Activated naive CD4-positive, alpha-beta T cell treated with anti-CD3 and anti-CD28 coated beads for 36 hours (primary cell): Measurements from ENCODE around the gene ATAD1. TPM values are rescaled to one million over a fixed set of nuclear protein-coding genes. Genes with fewer than 3 reads are reported as not detected.
A peak's percentile ranks its signal among the peaks of the same experiment; 100 is the strongest.
"Not testable (repeated sequence)": the region's sequence is repeated elsewhere in the genome, so short reads cannot be mapped to it uniquely, and the experiment has no call there.

ENCODE experiments used
- CTCF ChIA-PET: fragments of 350-600 bp; sonication (Branson Sonifier 250); formaldehyde crosslinking; loops from one replicate; lab custom pipeline; 2021; ENCODE audit warnings: antibody characterized with exemption; lab: Charles Lee
- DNase-seq: peaks from one replicate; pipeline ENCODE4 v3.0.0-alpha.2; 2020
- H3K27ac Mint-ChIP-seq: one replicate; pipeline ENCODE4 v1.8.0; 2021; ENCODE audit warnings: mild to moderate bottlenecking, mixed read lengths
- H3K27me3 Mint-ChIP-seq: one replicate; pipeline ENCODE4 v1.8.0; 2021; ENCODE audit warnings: low read depth, mixed read lengths
- H3K36me3 Mint-ChIP-seq: one replicate; pipeline ENCODE4 v1.8.0; 2021; ENCODE audit warnings: low read depth, mixed read lengths
- H3K4me1 Mint-ChIP-seq: one replicate; pipeline ENCODE4 v1.8.0; 2021; ENCODE audit warnings: low read depth, mixed read lengths
- H3K4me3 Mint-ChIP-seq: one replicate; pipeline ENCODE4 v1.8.0; 2021; ENCODE audit warnings: mild to moderate bottlenecking, moderate library complexity, mixed read lengths
- H3K9me3 Mint-ChIP-seq: one replicate; pipeline ENCODE4 v1.8.0; 2021; ENCODE audit warnings: mixed read lengths
- intact Hi-C: fragments of 100-400 bp; cut with micrococcal nuclease; formaldehyde crosslinking; loops from one replicate; pipeline ENCODE4 v1.15.1; 2023
- total RNA-seq, 2 experiments: library from RNA; stranded (reverse); gene quantifications; one replicate each; pipeline ENCODE4 v1.2.3, GENCODE V29; 2021

Gene ATAD1
- total RNA-seq, 2 experiments from 2014 or later: 47.4 to 53.7 TPM

- intact Hi-C loops: loop anchor here (2.0 kb wide), 1 partner anchor 26 kb away; the partner anchor contains the start of gene ATAD1
- no peak overlapping the region for H3K4me3 Mint-ChIP-seq
- CTCF ChIA-PET: interaction anchor here (1.0 to 1.6 kb wide), 2 partner anchors 14 to 545 kb away, joined by 5 to 6 read pairs; no protein-coding TSS in a partner anchor
- no peak overlapping the region for H3K27ac Mint-ChIP-seq
- H3K4me1 Mint-ChIP-seq: peaks cover 4% of the 10 kb centered on the region
- no peaks in the 10 kb centered on the region for H3K27me3 Mint-ChIP-seq
- DNase-seq: peak; percentile 21
- no peaks in the 10 kb centered on the region for H3K9me3 Mint-ChIP-seq
- H3K36me3 Mint-ChIP-seq: no peaks in the 10 kb centered on the region
Measured at GRCh38 chr10:87844837-87845623, 27.0 kb upstream of the ATAD1 start.

GRCh38 chr10:87843714-87844113 is 25.7 kb upstream of the ATAD1 start:
- no peaks in the 10 kb centered on the region for H3K9me3 Mint-ChIP-seq
- H3K27ac Mint-ChIP-seq: no peak overlapping the region
- no peaks in the 10 kb centered on the region for H3K27me3 Mint-ChIP-seq
- intact Hi-C loops: loop anchor here (2.0 kb wide), 1 partner anchor 25 kb away; the partner anchor contains the start of gene ATAD1
- peaks cover 4% of the 10 kb centered on the region for H3K4me1 Mint-ChIP-seq
- H3K4me3 Mint-ChIP-seq: no peak overlapping the region
- H3K36me3 Mint-ChIP-seq: no peaks in the 10 kb centered on the region
- DNase-seq: no peak
- CTCF ChIA-PET: no interaction called here

- Mint-ChIP-seq H3K27me3 (no peaks in the 10 kb centered on the region), H3K36me3 (no peaks in the 10 kb centered on the region), H3K4me1 (peaks cover 4% of the 10 kb centered on the region), H3K4me3 (no peak overlapping the region), H3K27ac (peak overlapping the region; percentile 37), H3K9me3 (no peaks in the 10 kb centered on the region)
- intact Hi-C loops: no loop called here
- CTCF ChIA-PET: interaction anchor here (0.6 kb wide), 1 partner anchor 817 kb away, joined by 4 read pairs; no protein-coding TSS in a partner anchor
- no peak for DNase-seq
Measured at GRCh38 chr10:87842776-87843497, 24.9 kb upstream of the ATAD1 start.

- DNase-seq: peak; percentile 14
- Mint-ChIP-seq H3K27ac (no peak overlapping the region), H3K27me3 (no peaks in the 10 kb centered on the region), H3K4me3 (no peak overlapping the region), H3K4me1 (peaks cover 4% of the 10 kb centered on the region), H3K36me3 (no peaks in the 10 kb centered on the region), H3K9me3 (no peaks in the 10 kb centered on the region)
- intact Hi-C loops: no loop called here
- CTCF ChIA-PET: no interaction called here
Measured at GRCh38 chr10:87842220-87842641, 24.2 kb upstream of the ATAD1 start.

GRCh38 chr10:87841186-87841585 is 23.2 kb upstream of the ATAD1 start:
- CTCF ChIA-PET: no interaction called here
- H3K27me3 Mint-ChIP-seq: no peaks in the 10 kb centered on the region
- intact Hi-C loops: no loop called here
- no peak for DNase-seq
- no peak overlapping the region for H3K27ac Mint-ChIP-seq
- H3K36me3 Mint-ChIP-seq: peaks cover 2% of the 10 kb centered on the region
- no peaks in the 10 kb centered on the region for H3K9me3 Mint-ChIP-seq
- H3K4me1 Mint-ChIP-seq: peaks cover 4% of the 10 kb centered on the region
- H3K4me3 Mint-ChIP-seq: no peak overlapping the region

- CTCF ChIA-PET: interaction anchor here (1.2 kb wide), 1 partner anchor 12 kb away, joined by 4 read pairs; no protein-coding TSS in a partner anchor
- intact Hi-C loops: no loop called here
- H3K9me3 Mint-ChIP-seq: no peaks in the 10 kb centered on the region
- H3K4me3 Mint-ChIP-seq: no peak overlapping the region
- H3K27ac Mint-ChIP-seq: no peak overlapping the region
- no peaks in the 10 kb centered on the region for H3K27me3 Mint-ChIP-seq
- no peak for DNase-seq
- H3K36me3 Mint-ChIP-seq: peaks cover 2% of the 10 kb centered on the region
- peaks cover 4% of the 10 kb centered on the region for H3K4me1 Mint-ChIP-seq
Measured at GRCh38 chr10:87838650-87839049, 20.6 kb upstream of the ATAD1 start.

GRCh38 chr10:87837445-87837844 is 19.4 kb upstream of the ATAD1 start:
- no peak overlapping the region for H3K27ac Mint-ChIP-seq
- peaks cover 4% of the 10 kb centered on the region for H3K4me1 Mint-ChIP-seq
- no peak for DNase-seq
- H3K4me3 Mint-ChIP-seq: no peak overlapping the region
- intact Hi-C loops: no loop called here
- peaks cover 2% of the 10 kb centered on the region for H3K36me3 Mint-ChIP-seq
- no peaks in the 10 kb centered on the region for H3K27me3 Mint-ChIP-seq
- no peaks in the 10 kb centered on the region for H3K9me3 Mint-ChIP-seq
- CTCF ChIA-PET: no interaction called here

GRCh38 chr10:87836098-87836497 is 18.1 kb upstream of the ATAD1 start:
- Mint-ChIP-seq H3K27me3 (no peaks in the 10 kb centered on the region), H3K9me3 (no peaks in the 10 kb centered on the region), H3K36me3 (peaks cover 2% of the 10 kb centered on the region), H3K4me1 (no peaks in the 10 kb centered on the region), H3K27ac (no peak overlapping the region), H3K4me3 (no peak overlapping the region)
- intact Hi-C loops: no loop called here
- no peak for DNase-seq
- CTCF ChIA-PET: no interaction called here

- Mint-ChIP-seq H3K9me3 (no peaks in the 10 kb centered on the region), H3K27me3 (no peaks in the 10 kb centered on the region), H3K36me3 (no peaks in the 10 kb centered on the region), H3K27ac (no peak overlapping the region), H3K4me3 (no peak overlapping the region), H3K4me1 (peaks cover 30% of the 10 kb centered on the region)
- intact Hi-C loops: loop anchor here (1.0 kb wide), 1 partner anchor 12 kb away; the partner anchor contains the start of gene ATAD1
- CTCF ChIA-PET: interaction anchor here (0.8 kb wide), 1 partner anchor 11 kb away, joined by 5 read pairs; no protein-coding TSS in a partner anchor
- DNase-seq: no peak
Measured at GRCh38 chr10:87829986-87830729, 12.1 kb upstream of the ATAD1 start.

GRCh38 chr10:87829051-87829450 is 11.0 kb upstream of the ATAD1 start:
- peaks cover 30% of the 10 kb centered on the region for H3K4me1 Mint-ChIP-seq
- H3K27ac Mint-ChIP-seq, H3K4me3 Mint-ChIP-seq, intact Hi-C loops, H3K36me3 Mint-ChIP-seq, H3K9me3 Mint-ChIP-seq, H3K27me3 Mint-ChIP-seq, DNase-seq: not testable (repeated sequence)
- CTCF ChIA-PET: interaction anchor here (2.3 kb wide), 1 partner anchor 10 kb away, joined by 14 read pairs; no protein-coding TSS in a partner anchor

- Mint-ChIP-seq H3K27ac (no peak overlapping the region), H3K9me3 (no peaks in the 10 kb centered on the region), H3K36me3 (no peaks in the 10 kb centered on the region), H3K4me3 (no peak overlapping the region), H3K27me3 (no peaks in the 10 kb centered on the region), H3K4me1 (peaks cover 30% of the 10 kb centered on the region)
- intact Hi-C loops: no loop called here
- no peak for DNase-seq
- CTCF ChIA-PET: interaction anchor here (0.6 to 2.3 kb wide), 4 partner anchors 8 to 684 kb away, joined by 3 to 14 read pairs (median 4); no protein-coding TSS in a partner anchor
Measured at GRCh38 chr10:87827681-87828080, 9.7 kb upstream of the ATAD1 start.

GRCh38 chr10:87826653-87827052 is 8.6 kb upstream of the ATAD1 start:
- intact Hi-C loops: no loop called here
- CTCF ChIA-PET: no interaction called here
- Mint-ChIP-seq H3K36me3 (no peaks in the 10 kb centered on the region), H3K27ac (no peak overlapping the region), H3K27me3 (no peaks in the 10 kb centered on the region), H3K4me1 (peaks cover 30% of the 10 kb centered on the region), H3K4me3 (no peak overlapping the region), H3K9me3 (no peaks in the 10 kb centered on the region)
- DNase-seq: no peak
